SU-DHL-6 (cell line): ENCODE data around the gene PRKCE.

Source experiments
- CTCF ChIP-seq: fragments of 200-600 bp; sonication (generic); IDR thresholded peaks from one replicate; pipeline ENCODE4 v1.5.1; 2017; ENCODE audit warnings: antibody characterized with exemption, mild to moderate bottlenecking, low read length, moderate library complexity; ENCODE audit not compliant: insufficient read depth, poor library complexity, severe bottlenecking
- EZH2phosphoT487 ChIP-seq: fragments of 200-600 bp; sonication (generic), shearing (Covaris generic); conservative IDR thresholded peaks from 2 replicates; pipeline ENCODE4 v1.6.1; 2018; ENCODE audit warnings: mild to moderate bottlenecking, antibody characterized with exemption, low read length, moderate library complexity, mixed read lengths

DNA sequence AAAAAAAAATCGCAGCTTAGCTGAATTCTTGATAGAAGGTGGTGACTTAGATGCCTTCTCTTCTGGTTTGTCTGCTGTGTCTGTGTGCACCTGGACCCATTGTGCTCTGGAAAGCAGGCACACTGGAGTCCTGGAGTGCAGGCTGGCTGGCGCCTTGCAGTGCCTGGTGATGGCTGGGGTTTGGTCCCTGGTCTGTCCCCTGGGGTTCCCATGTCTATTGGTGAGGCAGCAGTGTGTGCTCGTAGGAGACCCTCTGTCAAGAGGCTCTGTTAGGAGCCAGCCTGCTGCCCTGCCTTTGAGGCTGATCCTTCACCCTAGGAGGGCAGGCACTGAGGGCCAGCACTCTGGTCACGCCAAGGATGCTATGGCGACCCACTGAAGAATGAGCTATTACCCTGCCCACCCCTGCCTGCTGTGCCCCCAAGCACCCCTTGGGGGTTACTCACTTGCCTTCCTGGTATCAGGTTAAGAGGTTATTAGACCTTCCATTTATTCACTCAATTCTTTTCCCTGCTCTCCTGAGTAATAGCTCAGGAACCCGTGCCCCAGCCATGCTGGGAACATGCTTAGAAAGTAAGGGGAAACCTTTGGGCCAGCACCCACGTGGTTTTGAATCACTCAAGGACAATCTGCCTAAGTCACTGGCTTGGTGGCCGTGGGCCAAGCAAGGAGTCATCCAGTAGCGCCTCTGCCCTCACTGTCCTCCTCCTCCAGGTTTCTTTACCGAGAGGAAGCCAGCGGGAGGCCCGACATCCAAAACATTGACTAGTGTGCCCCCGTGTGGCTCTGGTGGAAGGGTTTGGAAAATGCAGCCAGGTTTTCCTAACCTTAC lies 284.5 kb downstream of the PRKCE start:
- TF ChIP-seq CTCF (no peak), EZH2phosphoT487 (no peak)
